Measurements from ENCODE around the gene PYGO1. TPM values are rescaled to one million over a fixed set of nuclear protein-coding genes. Genes with fewer than 3 reads are reported as not detected.

Gene PYGO1
- polyA plus RNA-seq, 1 donor: 8.0 TPM

DNA sequence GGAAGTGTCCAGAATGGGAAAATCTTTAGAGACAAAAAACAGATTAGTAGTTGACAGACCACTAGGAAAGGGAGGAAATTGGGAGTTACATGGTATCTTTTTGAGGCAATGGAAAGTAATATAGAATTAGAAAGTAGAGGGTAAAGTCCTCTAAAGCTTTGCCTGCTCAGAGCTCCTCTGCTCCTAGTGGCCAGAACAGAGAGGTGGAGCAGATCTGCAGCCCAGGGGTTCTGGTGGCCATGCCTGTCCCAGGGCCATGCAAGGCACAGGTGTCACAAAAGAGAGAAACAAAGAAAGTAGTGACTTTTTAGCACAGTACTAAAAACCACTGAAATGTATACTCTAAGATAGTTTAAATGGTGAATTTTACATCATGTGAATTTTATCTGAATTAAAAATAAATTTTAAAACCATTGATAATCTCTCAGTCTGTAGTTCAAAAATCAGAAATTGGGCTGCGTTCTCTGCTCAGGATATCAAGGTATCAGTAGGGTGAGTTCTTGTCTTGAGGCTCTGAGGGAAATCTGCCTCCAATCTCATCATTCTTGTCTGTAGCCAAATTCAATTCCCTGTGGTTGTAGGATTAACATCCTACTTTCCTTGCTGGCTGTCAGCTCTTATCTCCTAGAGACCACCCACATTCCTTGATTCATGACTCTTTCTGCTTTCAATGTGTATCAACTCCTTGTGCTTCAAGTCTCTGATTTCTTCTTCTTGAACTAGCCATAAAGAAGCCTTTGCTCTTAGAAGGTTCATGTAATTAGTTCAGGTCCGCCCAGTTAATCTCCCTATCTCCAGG lies 23.6 kb downstream of the PYGO1 start:
- no peak for DNase-seq

DNA sequence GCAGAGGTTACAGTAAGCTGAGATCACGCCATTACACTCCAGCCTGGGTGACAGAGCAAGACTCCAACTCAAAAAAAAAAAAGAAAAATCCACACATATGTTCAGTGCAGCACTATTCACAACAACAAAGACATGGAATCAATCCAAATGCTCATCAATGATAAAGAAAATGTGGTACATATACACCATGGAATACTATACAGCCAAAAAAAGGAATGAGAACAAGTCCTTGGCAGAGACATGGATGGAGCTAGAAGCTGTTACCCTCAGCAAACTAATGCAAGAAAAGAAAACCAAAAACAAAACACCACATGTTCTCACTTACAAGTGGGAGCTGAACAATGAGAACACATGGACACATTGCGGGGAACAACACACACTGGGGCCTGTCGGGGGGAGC lies 25.5 kb downstream of the PYGO1 start:
- DNase-seq: no peak

DNA sequence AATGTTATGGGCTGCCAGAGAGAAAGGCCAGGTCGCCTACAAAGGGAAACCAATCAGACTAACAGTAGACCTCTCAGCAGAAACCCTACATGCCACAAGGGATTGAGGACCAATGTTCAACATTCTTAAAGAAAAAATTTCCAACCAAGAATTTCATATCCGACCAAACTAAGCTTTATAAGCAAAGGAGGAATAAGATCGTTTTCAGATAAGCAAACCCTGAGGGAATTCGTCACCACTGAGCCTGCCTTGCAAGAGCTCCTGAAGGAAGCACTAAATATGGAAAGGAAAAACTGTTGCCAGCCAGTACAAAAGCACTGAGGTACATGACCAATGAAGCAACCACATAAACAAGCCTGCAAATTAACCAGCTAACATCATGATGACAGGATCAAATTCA lies 33.1 kb downstream of the PYGO1 start:
- DNase-seq: no peak

DNA sequence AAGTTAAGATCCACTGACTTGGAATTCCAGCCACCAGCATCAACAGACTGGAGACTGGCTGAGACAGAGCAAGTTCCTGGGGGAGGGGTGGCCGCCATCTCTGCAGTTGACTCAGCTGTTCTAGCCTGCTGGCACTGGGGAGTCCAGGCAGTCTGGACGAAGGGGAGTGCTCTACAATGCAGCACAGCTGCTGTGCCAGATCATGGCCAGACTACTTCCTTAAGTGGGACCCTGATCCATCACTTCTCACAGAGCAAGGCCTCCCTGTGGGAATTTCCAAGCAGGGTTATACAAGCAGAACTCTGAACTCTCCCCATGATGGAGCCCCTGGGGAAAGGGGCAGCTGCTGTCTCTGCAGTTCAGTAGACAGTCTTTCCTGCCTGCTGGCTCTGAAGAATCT lies 35.2 kb downstream of the PYGO1 start:
- DNase-seq: peak; percentile 11

DNA sequence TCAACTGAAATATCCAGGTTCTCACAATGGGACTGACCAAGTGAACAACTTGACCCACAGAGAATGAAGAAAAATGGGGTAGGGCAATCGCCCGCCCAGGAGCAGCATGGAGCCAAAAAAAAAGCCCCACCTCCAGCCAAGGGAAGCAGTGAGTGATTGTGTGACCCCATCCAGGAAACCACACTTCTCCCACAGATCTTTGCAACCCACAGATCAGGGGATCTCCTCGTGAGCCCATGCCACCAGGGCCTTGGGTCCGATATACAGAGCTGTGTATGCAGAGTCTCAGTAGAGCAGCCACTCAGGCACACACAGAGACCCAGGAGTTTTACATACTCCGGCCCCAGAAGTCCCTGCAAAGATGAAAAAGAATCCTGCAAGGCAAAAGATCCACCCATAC lies 35.7 kb downstream of the PYGO1 start:
- no peak for DNase-seq

DNA sequence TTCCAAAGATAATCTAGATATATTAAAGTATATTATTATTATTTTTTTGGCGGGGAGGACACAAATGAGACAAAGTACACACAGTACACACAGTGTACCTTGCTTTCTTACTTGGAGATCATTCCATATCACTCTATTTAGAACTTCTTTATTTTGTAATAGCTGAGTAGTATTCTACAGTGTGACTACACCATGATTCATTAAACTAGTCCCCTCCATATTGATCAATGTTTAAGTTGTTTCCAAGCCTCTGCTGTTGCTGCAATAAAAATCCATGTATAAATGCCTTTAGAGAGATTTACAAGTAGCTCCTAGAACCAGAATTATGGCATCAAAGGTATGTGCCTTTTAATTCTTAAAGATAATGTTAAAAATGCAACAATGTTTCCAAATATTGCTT lies 38.8 kb downstream of the PYGO1 start:
- no peak for DNase-seq

DNA sequence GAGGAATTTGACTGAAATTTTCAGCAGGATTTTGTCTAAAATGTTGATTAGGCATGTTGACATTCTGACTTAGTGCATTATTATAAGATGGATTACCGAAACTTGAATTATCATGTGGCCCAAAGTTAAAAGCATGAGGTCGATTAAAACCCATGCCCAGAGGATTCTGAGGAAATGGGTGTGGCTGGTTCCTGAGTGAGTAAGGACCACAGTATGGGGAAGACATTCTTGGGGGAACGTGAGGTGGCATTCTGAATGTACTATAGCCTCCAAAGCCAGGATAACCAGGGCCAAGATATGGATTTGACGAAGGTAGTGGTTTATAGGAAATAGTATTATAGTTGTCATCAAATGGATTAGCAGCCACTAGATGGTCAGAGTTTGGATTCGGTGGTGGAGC lies 41.4 kb downstream of the PYGO1 start:
- no peak for DNase-seq

DNA sequence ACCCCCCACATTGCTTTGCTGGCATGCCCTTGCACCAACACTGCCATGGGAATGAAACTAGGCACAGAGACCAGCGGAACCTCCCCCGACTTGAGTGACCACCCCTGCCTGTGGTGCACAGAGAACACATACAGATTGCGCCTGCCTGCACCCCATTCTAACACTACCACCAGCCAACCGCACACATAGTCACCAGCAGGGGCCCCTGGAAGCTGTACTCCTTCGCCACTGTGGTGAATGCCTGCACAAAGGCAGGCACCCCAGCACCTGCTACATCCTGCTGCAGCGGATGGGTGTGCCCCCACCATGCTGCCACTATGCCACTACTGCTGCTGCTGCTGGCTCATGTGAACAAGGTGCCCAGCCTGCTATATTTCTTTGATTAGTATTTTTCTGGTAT lies 52.7 kb downstream of the PYGO1 start:
- no peak for DNase-seq

DNA sequence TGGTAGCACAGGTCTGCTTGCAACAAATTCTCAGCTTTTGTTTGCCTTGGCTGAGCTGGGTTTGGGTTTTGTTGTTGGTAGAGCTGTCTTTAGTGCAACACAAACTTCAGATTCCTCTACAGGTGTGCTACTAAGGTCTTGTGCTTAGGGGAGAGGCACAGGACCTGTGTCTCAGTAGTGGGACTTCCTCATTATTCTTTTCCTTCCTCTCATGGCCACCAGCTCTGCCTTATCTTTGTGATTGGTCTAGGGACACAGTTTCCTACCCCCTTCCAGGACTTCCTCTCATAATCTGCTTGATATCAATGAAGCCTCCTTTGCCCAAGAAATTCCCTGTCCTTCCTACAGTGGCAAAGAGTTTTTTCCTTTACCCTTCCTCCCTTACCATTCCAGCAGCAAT lies 55.2 kb downstream of the PYGO1 start:
- no peak for DNase-seq

DNA sequence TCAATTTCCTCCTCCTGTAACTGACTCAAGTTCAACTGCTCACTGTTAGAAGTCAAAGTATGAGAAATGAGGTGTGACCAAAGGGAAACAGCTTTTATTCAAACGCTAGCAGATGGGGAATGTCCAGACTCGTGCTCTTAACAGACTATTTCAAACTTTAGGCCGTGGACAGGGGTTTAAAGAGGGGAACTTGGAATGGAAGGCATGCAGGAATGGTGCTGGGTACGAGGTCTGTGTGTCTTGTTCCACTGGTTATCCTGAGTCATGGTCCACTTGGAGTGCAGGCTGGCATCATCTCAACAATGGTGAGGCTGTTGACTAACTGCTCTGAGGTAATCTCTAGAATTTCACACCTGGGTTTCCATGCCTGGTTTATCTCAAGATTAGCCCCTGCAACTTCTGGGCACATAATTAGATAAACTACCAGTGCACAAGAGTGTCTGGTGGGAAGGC lies 57.3 kb downstream of the PYGO1 start:
- no peak for DNase-seq

DNA sequence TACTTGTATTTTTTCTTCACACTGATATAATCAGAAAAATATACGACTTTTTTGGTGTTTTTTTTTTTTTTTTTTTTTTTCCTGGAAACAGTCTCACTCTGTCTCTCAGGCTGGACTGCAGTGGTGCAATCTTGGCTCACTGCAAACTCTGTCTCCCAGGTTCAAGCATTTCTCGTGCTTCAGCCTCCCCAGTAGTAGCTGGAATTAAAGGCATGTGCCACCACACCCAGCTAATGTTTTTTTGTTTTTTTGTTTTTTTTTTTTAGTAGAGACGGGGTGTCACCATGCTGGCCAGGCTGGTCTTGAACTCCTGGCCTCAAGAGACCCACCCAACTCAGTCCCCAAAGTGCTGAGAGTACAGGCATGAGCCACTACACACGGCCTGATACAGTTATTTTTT lies 59.3 kb downstream of the PYGO1 start:
- DNase-seq: no peak

DNA sequence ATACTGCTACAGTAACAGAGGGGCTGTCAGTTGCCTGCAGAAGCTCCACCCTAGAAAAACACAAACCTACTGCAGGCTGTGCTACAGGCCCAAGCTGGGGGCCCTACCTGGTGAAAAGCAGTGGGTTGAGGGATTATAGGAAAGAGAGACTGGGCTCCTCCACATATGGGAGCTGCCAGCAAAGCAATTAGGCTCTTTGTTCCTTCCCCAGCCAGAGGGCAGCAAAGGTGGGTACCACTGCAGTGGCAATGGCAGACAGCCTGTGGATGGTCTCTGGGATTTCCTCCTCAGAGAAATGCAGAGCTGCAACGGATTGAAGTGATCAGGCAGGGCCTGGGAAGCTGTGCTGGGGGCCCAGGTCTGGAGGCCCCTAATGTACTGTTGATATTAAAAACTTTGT lies 61.0 kb downstream of the PYGO1 start:
- no peak for DNase-seq

DNA sequence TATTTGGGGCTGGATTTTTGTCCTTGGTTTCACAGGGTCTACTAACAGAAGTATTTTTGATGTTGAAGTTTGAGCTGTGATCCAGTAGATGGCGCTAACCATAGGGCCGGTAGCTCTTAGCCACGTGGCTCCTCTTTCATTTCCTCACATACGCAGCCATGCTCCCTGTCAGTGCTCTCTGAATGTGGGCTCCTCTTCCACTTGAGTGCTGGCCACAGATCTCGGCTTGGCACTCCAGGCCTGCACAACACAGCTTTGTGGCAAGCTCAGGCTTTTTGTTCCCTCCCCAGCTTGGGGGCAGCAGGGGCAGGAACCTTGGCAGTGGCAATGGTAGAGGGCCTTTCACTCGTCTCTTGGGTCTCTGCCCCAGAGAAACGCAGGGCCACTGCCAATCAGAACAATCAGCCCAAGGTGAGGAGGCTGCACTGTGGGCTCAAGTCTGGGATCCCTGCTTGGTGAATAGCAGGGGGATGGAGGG lies 61.5 kb downstream of the PYGO1 start:
- no peak for DNase-seq

DNA sequence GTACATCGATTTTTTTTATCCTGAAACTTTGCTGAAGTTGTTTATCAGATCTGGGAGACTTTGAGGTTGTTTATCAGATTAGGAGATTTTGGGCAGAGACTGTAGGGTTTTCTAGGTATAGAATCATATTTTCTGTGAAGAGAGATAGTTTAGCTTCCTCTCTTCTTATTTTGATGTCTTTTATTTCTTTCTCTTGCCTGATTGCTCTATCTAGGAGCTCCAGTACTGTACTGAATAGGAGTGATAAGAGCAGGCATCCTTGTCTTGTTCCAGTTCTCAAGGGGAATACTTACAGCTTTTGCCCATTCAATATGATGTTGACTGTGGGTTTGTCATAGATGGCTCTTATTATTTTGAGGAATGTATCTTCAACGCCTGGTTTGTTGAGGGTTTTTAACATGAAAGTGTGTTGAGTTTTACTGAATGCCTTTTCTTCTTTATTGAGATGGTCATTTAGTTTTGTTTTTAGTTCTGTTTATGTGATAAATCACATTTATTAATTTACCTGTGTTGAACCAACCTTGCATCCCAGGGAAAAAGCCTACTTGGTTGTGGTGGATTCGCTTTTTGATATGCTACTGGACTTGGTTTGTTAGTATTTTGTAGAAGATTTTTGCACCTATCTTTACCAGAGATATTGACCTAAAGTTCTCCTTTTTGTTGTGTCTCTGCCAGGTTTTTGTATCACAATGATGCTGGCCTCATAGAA lies 65.2 kb downstream of the PYGO1 start:
- no peak for DNase-seq

DNA sequence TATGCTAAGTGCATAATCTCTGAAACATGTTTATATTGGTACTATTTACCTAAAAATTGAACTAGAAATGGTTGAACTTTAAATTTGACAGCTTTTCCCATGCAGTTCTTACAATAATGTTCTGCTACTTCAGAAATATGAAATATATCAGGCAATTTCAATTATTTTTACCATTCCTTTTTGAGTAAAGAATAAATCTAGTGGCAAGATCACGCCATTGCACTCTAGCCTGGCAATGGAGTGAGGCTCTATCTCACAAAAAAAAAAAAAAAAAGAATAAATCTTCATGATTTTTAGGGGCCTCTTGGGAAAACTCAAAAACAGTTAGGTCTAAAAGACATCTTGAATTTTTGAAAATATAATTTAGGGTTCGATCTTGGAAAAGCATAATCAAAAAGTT lies 69.5 kb downstream of the PYGO1 start:
- DNase-seq: no peak

DNA sequence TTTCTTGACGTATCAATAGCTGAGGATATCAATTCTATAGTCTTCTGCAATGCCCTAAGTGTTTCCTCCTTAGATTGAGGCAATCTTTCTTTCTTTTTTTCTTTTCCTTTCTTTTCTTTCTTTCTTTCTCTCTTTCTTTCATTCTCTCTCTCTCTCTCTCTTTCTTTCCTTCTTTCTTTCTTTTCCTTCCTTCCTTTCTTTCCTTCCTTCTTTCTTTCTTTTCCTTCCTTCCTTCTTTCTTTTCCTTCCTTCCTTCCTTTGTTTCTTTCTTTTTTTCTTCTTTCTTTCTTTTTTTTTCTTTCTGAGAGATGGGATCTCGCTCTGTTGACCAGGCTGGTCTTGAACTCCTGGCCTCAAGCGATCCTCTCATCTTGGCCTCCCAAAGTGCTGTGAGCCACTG lies 70.1 kb downstream of the PYGO1 start:
- DNase-seq: no peak

DNA sequence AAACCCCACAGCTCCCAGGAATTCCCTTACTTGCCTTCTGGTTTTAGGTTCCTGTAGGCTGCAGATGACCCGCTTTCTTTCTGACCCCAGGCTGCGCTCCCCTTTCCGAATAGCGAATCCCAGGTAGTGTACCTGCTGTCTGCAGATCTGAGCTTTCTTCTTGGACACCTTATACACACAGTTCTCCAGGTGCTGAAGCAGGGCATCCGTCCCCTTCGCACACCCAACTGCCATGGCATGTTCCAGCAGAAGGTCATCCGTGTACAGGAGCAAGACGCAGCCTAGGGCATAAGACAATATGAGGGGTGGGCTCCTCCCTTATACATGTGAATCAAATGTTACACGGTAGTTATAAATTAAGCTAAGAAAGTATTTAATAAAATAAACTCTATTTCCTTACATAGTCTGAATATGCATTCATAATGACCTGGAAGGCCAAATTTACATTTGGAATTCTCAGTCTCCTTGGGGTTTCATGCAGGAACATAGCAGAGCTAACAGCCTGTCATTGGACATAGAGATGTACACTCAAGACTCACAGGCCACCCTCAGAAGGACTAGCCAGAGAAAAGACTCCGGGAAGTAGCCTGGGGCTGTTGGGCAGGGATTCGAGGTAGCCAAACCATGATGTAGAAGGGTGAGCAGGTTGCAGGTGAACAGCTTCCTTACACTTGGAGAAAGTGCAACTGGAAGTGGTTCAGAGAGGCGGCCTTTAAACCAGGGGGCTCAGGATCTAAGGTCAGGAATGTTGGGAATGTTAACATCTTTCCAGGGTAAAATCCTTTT lies 72.0 kb downstream of the PYGO1 start:
- DNase-seq: no peak

DNA sequence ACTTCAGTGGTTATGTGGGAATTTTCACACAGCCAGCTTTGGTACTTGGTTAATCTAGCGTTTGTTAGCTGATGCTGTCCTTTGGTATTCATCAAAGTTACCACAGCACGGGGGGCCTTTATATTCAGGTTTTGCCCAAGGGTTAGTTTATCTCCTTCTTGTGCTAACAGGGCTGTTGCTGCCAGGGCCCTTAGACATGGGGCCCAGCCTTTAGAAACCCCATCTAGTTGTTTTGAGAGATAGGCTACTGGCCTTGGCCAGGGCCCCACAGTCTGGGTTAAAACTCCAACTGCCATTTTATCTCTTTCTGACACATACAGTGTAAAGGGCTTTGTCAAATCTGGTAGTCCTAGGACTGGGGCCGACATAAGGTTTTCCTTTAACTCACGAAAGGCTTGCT lies 72.7 kb downstream of the PYGO1 start:
- DNase-seq: no peak

DNA sequence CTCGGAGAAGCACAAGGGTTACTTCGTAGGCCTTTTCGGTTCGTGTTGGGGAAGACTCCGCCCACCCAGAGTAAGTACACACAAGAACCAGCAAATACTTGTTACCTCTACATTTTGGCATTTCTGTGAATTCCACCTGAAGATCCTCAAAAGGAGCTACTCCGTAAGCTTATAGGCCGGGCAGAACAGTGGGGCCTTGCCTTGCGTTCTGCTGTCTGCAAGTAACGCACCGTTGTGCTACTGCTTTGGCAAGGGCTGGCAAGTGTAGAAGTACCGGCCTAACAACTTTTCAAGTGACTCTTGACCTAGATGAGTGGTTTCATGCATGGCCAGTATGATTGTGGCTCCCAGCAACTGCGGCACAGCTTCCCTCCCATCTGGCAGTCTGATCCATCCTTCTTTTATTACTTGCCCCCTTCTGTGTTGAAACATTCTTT lies 73.7 kb downstream of the PYGO1 start:
- DNase-seq: peak; percentile 8

DNA sequence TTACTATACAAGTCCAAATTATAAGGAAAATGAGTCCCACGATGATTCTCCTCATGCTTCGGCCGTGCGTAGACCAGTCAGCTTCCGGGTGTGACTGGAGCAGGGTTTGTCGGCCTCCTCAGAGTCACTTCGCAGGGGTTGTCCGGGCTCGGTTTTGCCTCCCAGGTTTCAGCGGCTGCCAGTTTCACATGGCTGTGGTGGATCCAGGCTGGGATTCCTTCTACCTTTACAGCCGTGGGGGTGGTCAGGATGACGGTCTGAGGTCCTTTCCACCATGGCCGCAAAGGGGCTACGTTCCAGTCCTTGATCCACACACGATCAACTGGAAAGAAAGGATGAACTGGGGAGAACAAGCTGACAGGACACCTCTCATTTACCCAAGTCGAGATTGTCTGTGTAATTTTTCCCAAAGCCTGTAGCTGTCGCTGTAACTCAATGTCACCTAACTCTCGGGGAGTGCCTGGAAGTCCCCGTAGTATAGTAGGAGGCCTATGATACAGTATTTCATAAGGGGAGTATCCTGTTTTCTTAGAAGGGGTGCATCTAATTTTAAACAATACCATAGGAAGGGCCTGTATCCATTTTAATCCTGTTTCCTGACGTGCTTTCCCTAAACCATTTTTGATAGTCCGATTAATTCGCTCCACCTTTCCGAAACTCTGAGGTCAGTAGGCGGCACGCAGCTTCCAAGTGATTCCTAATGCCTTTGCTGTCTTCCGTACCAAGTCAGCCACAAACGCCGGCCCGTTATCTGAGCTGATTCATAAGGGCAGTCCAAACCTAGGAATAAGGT lies 74.3 kb downstream of the PYGO1 start:
- peak; percentile 13 for DNase-seq

DNA sequence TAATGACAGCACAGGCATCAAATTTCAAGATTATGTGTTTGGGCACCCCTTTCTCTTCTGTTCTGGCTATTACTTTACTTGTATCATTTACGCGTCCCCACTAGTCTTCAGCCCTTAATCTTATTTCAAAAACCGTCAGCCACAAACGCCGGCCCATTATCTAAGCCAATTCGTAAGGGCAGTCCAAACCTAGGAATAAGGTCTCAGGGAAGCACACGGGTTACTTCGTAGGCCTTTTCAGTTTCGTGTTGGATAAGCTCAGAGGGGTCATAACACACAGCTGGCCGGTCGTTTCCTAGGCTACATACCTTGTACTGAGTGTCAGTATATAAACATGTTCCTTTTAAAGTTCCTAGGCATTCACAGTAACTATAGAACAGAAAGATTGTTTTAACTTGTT lies 75.0 kb downstream of the PYGO1 start:
- DNase-seq: peak; percentile 7

DNA sequence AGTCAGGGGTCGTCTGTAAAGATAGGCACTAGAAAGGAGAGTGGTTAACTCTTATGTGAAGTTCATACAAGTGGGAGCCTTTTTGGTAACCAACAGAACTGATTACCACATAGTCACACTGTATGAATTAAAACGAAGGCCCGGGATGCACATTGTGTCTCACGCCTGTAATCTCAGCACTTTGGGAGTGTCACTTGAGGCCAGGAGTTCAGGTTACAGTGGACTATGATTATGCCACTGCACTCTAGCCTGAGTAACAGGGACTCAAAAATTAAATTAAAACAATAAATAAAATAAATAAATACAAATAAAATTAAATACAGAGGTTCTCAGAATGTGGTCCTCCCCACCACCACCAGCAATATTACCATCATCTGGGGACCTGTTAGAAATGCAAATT lies 80.6 kb downstream of the PYGO1 start:
- DNase-seq: no peak

Data from hindlimb muscle (tissue), 1 donor.